Adrenal gland (tissue), 5 donors: ENCODE data around the gene BLM.

Experiments used
- POLR2A ChIP-seq, 2 donors: fragments of 450-650 bp; IDR thresholded peaks; one replicate each; pipeline ENCODE4 v1.6.1; 2017; ENCODE audit warnings: antibody characterized with exemption in 2 of 2, mild to moderate bottlenecking in 2 of 2, moderate library complexity in 1 of 2
- TF ChIP-seq, protein P1 (sequence below), 6 experiments: fragments of 450-650 bp in 4 of 6; fragments of 200-600 bp in 2 of 6; sonication (generic) in 1 of 6; IDR thresholded peaks; 1 replicate in 5 of 6; 2 replicates in 1 of 6; pipeline versions ENCODE4 v1.5.1 to v1.8.0; 2016 to 2021; ENCODE audit warnings: antibody characterized with exemption in 6 of 6, mild to moderate bottlenecking in 2 of 6, moderate library complexity in 1 of 6
- donor health status: DM: no; HTN: no; CAD: no.

GRCh38 chr15:90834626-90835025, 117.5 kb downstream of the BLM start:
- TF ChIP-seq, protein P1, sequence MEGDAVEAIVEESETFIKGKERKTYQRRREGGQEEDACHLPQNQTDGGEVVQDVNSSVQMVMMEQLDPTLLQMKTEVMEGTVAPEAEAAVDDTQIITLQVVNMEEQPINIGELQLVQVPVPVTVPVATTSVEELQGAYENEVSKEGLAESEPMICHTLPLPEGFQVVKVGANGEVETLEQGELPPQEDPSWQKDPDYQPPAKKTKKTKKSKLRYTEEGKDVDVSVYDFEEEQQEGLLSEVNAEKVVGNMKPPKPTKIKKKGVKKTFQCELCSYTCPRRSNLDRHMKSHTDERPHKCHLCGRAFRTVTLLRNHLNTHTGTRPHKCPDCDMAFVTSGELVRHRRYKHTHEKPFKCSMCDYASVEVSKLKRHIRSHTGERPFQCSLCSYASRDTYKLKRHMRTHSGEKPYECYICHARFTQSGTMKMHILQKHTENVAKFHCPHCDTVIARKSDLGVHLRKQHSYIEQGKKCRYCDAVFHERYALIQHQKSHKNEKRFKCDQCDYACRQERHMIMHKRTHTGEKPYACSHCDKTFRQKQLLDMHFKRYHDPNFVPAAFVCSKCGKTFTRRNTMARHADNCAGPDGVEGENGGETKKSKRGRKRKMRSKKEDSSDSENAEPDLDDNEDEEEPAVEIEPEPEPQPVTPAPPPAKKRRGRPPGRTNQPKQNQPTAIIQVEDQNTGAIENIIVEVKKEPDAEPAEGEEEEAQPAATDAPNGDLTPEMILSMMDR (IDR thresholded peaks at IDR 0.05): no peak
- no peak for TF ChIP-seq POLR2A (IDR thresholded peaks at IDR 0.05)
